OCI-M2 (cell line): ENCODE data around the gene NIM1K.
"Not testable (repeated sequence)": the region's sequence is repeated elsewhere in the genome, so short reads cannot be mapped to it uniquely, and the experiment has no call there.

ENCODE experiments used
- DNase-seq: peaks from one replicate; lab custom pipeline; 2025; ENCODE audit not compliant: unreplicated experiment; lab: John Stamatoyannopoulos, UW

Gene NIM1K

DNA sequence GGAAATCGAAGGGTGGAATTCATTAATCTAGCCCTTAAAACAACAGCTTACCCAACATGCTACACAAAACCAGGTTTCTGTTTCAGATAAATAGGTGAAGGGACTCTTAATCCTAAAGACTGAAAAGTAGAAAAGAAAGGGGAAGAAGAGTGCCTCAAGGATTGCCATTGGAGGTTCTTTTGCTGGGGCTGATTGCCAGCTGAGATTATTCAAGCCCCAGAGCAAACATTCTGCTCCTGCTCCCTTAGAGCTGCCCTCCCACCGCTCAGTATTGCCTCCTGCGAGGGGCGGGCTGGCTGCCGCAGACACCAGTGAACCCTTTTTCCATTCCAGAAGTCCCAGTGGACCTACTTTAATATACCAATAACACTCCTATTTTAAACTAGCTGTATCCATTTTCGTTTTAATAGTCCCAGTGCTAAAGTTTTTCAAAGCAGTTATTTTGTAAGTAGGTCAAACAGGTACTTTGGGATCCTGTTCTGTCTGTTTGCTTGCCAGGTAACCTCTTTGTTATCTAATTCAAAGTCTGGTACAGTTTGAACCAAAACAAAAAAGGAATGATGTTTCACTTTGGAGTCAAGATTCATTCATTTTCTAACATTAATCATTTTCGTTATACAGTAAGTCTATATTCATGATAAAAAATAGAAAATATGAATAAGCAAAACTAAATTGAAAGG lies 82.5 kb downstream of the NIM1K start:
- no peak for DNase-seq

DNA sequence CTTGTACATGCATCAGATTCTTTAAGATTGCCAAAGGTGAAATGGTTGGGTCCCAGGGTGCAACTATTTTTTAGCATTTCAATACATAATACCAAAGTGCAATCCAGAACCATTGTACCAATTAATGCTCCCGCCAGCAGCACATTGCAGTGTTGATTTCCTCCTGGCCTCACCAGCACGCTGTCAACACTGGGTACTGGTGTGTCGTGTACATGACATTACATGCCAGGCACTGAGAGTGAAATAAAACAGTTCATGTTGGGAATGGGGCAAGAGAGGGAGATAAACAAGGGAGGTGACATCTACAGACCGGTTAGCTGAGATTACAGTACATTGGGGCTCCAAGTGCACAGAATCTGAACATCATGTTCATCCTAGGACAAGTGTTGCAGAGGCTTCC lies 83.4 kb downstream of the NIM1K start:
- DNase-seq, result no peak

DNA sequence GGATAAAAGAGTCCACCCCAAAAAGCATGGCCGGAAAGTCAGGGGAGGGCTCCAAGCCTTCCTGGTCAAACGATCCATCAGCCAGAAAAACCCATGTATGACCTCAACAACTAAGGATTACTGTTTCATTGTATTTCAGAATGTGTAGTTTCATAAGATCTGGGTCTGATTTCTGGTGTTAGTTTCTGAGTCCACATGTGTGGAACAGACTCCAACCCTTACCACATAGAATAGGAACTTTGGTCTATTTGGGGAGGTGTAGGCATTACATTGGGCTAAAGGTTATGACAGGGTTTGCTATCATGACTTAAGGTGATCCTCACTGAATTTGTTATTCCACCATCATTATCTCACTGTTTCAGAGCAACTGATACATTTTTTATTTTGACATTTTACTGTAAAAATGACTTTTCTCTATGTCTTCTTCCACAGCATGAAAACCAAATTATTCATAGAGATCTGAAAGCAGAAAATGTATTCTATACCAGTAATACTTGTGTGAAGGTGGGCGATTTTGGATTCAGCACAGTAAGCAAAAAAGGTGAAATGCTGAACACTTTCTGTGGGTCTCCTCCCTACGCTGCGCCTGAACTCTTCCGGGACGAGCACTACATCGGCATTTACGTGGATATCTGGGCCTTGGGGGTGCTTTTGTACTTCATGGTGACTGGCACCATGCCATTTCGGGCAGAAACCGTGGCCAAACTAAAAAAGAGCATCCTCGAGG lies 87.7 kb downstream of the NIM1K start:
- no peak for DNase-seq

DNA sequence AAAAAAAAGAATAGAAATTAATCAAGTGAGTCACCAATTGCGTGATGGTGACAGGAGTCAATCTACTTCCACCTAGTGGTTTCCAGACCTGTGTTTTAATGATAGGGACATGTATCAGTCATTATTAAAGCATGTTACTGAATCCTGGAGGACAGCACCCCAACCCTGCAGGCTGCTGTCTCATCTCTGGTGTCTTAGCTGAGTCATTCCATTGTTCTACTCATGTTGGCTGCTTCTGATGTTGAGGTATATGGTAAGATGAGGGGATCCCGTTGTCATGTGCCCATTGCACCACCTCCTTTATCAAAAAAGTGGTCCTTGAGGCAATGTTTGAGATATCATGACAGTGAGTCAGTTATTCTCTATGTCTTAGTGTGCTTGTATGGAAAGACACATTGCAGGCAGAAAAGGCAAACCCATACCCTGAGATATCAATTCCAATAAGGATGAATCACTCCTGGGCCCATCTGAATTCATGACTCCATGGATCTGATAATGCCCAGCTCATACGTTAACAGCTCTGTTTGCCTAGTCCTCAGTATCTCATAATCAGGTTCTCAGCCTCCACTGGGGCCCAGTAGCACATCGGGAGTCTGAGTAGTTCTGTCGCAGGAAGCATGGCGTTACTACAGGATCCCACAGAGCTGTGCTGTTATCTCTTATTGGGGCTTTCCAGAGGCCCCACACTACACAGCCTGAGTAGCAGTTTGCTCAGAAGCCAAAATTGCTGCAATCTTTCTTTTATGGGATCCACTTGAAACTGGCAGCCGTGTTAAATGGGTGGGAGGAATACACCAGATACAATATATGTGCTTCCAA lies 90.0 kb downstream of the NIM1K start:
- DNase-seq, result no peak

DNA sequence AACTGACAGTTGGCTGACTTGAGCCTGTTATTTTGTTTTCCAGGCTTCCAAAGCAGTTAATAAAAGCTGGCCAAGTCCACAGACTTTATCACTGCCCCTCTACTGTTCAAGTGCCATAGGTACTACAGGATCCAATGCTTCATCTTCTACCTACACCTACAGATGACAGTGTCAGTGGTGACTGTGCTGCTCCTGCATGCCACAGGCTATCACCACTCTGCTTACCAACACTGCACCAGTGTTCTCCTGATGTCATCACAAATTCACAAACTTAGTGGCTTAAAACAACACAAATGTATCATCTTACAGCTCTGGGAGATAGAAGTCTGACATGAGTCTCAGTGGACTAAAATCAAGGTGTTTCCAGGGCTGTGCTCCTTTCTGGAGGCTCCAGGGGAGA lies 94.6 kb downstream of the NIM1K start:
- no peak for DNase-seq

DNA sequence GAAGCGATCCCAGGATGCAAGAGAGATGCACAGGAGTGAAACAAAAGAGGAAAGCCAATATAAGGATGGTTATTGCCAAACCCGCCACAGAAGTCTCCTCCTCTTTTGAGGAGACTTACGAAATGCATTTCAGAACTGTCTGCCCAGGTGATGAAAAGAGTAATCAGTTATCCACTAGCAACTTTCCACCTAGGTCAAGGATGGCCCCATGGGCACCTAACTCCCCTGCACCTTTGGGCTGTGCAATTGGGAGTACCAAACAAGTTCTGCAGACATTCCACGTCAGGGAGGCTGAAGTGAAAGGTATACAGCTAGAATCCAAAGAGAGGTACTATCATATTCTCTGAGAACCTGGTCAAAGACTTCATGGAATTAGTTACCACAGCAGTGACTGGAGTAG lies 95.5 kb downstream of the NIM1K start:
- DNase-seq, result no peak

DNA sequence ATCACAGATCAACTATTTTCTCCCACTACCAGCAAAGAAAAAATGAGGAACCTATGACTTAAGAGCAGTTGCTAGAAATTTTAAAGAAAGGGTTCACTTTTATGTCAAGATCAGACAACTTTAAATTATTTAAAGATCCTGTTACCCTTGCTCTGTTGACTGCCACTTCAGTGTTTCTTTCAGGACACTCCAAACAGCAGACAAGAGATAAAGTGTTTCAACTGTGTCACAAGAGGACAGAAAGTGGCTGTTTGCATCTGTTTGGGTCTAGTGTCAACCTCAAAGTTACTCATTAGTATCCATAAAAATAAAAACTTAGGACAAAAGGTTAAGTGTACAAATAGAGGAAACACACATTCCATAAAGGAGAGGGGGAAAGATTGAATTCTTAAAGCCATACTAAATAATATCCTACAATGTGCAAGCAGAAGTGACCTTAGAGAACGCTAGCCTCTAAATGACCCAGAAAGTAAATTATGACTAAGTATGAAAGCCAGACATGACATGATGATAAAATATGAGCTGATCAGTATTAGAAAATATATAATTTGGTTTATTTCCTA lies 96.3 kb downstream of the NIM1K start:
- no peak for DNase-seq

DNA sequence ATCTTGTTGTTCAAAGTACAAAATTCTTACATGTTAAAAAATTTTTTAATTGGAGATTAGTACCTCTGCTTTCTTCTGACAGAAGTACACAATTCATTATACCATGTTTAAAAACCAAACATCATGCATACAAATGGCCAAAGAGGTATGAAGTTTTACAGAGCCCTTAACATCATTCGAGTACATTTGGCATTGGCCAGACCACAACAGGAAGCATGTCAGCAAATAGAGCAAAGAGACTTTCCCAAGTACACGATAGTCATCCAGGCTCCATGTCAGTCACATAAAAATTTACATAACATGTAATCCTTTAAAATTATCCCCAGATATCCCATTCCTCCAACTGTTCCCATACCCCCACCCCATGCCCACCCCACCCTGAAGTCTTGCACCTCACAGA lies 98.7 kb downstream of the NIM1K start:
- DNase-seq, result no peak

DNA sequence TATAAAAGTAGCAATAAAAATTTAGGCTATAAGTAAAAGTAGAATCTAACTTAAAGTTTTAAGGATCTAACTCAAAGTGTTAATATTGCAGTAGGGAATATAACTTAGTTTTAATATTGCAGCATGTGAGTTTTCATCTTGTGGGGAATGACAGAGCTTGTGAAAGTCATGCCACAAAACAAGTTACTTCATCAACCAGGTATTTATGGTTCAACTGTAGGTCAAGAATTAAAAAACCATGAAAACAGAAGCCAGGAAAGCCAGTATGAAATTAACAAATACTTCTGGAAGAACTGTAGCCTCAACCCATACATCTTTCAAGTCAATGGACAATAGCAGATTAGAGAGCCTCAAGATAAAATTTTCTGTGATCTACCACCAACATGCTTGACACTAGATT lies 102.2 kb downstream of the NIM1K start:
- DNase-seq, result no peak

DNA sequence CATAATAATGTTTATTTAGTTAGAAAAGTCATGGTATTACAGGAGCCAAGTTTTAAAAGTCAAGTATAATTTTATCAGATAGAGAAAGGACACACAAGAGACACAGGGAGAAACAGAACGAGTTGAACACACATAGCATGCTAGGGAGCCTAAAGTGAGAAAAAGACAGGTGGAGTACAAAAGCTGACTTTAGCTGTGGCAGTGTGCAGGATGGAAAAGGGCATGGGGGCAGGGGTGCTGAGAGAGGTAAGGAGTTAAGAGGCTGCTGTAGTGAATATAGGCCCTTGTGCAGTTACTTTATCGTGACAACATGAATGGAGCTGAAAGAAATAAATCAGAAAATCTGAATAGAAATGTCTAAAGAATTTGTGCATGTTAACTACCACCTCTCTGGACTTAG lies 103.2 kb downstream of the NIM1K start:
- DNase-seq, result no peak

DNA sequence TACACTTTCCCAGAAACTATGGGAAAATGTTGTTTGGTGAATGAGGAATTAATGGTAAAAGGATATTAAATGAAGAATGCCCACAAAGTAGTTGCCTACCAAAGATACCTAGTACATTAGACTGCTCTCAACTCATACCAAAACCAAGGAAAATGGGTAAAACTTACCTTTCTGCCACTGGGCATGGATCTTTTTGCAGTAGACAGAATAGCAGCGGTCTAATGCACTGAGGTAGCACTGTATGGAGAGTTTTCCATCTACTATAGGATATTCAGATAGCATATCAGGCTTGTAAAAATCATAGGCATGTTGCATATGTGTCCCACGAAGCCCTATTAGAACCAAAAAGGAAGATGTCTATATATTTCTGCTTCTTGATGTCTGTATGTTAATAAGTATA lies 104.8 kb downstream of the NIM1K start:
- no peak for DNase-seq

DNA sequence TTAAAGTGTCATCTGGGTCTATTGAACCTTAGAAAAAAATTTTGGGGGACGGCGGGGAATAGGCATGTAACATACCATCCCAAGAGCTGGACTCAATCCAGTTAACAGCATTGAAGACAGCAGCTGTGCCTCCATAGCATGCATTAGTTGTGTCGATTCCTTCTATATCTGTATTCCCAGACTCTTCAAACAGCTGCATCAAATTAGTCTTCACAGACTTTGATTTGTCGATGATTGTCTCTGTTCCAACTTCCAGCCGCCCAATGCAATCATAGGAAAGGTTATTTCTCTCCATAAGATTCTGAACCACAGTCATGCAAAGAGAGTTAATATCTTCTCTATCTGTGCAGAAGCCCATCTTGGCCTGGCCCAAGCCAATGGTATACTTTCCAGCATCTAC lies 106.4 kb downstream of the NIM1K start:
- DNase-seq, result no peak

DNA sequence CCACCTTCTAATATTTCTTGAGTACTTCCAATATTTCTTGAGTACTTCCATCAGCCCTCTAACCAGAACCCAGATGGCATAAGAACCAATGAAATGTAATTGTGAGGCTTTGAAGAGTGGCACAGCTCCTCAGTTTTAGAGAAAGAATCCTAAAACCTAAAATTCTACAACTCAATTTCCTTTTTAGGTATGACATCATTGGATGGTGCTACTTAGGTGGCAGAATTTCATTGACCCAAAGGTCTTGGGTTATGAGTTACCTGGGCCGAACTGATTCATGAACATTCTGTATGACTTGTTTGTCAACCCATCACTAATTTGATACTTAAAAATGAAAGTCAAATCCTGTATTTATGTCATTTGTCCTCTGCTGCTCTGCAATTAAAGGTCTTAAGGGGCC lies 108.1 kb downstream of the NIM1K start:
- DNase-seq, result no peak

DNA sequence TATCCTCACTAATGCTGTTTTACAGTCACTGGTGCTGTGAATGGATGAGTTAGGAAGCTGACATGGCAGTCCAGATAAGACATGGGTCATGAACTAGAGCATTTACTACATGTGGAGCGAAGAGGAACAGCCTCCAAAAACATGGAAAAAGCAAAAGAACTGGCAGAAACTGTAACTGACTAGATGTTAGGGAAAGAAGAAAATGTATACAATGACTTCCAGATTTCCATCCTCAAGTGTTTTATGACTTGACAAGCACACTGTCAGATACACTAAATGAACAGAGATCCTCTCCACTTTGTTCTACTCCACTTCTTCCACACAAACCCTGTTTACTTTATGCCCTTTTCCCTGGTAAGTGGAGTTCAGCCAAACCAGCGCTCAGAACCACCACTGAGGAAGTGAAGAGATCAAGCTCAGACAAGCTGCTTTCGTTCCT lies 109.6 kb downstream of the NIM1K start:
- no peak for DNase-seq

DNA sequence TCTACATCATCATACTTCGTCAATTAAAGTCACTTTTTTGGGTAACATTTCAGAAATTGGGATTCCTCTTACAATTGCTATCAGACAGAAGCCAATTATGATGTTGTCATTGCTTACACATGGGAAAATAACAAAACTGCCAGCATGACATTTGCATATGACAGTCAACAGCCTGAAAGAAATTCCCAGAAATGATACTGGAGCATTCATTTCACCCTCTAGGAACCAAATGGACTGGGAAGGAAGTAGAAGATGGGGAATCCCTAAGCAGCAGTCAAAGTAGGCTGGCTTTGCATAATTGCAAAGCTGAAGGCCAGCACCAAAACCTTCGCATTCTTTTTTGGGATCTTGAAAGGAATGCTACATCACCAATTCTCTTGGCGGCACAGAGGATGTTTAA lies 110.5 kb downstream of the NIM1K start:
- no peak for DNase-seq

DNA sequence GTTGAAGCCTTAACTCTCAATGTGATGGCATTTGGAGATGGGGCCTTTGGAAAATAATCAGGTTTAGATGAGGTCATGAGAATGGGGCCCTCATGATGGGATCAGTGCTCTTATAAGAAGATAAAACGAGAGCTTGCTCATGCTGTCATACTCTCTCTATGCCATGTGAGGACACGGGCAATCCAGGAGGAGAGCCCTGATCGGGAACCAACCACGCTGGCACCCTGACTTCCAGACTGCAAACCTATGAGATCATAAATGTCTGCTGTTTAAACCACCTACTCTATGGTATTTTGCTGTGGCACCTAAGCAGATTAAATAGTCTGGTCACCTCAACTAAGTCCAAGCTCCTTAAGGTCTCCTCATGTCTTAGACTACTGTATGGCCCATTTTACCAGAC lies 111.2 kb downstream of the NIM1K start:
- no peak for DNase-seq

DNA sequence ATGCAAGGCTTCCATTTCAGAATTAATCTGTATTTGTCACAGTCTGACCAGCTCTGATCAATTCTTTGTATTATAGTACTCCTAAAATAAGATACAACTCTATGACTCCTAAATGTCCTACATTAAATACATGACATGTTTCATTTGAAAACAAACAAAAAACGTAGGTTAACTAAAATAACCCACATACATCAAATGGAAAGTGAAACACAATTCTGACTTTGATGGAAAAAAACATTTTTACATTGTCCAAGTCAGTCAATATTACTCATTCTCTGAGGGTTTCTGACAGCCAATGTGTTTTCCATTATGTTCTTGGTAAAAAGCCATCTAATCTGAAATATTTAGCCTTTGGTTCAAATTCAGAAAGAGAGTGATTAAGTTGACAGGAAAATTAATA lies 112.5 kb downstream of the NIM1K start:
- DNase-seq, result no peak

DNA sequence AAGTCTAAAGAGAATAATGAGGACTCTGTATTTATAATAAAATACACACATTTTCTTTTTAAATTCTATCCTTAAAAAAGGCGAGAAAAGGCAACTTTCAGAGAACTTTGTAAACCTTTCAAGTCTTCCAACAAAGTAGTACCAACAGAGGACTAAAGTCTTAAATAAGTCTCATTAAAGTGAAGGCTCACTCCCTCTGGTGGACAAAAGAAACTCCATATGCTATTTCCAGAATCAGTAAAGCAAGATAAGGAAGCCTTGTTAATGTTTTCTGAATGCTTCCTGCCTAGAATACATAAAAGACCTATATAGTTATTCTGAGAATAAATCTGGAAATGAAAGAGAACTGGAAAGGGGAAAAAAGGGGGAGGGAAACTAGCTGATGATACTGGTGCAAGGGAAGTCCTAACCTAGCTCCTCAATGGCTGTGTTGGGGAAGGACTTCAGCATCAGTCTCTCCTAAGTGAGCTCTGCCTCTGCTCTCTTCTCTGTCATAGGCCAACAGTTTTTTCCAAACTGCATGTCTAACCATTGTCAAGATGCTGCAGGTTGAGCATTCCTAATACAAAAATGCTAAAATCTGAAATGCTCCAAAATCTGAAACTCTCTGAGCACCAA lies 114.0 kb downstream of the NIM1K start:
- DNase-seq, result no peak

DNA sequence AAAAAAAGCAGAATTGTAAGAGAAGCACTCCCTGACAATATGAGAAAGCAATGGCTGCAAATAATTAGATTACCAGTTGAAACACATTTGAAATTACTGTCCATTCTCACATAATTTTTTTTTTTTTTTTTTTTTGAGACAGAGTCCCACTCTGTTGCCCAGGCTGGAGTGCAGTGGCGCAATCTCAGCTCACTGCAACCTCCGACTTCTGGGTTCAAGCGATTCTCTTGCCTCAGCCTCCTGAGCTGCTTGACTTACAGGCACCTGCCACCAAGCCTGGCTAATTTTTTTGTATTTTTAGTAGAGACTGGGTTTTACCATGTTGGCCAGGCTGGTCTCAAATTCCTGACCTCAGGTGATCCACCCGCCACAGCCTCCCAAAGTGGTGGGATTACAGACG lies 114.9 kb downstream of the NIM1K start:
- not testable (repeated sequence) for DNase-seq

DNA sequence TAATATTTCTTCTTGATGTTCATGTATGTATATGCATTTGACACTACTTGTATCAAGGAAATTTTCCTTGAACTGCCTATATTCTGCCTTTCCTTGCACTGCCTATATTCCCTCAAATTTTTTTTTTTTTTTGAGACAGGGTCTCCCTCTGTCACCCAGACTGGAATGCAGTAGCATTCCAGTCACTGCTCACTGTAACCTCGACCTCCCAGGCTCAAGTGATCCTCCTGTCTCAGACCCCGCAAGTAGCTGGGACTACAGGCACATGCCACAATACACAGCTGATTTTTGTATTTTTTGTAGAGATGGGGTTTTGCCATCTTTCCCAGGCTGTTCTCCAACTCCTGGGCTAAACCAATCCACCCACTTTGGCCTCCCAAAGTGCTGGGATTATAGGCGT lies 117.1 kb downstream of the NIM1K start:
- DNase-seq, result no peak

DNA sequence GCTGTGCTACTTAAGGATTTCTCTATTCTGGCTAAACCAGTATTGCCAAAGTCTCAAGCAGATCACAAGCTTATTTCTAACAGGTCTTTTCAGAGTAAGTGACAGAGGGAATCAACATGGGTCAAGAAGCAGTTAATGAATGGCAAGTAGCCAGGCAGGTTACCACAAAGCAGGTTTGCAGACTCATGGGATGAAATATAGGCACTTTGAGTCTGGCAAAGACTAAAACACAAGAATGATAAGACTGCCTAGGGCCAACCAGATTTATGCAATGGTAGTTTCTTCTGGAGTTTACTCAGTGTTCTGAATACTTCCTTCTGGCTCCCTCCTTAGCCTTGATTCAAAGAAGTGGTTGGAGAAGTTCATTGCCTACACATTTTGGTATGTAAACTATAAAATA lies 117.6 kb downstream of the NIM1K start:
- no peak for DNase-seq
